GM12878 (cell line): ENCODE data around the gene COL13A1.

ENCODE experiments used
- BCLAF1 ChIP-seq: fragments of 450-650 bp; IDR thresholded peaks from 2 replicates; pipeline ENCODE4 v1.6.1; 2017; ENCODE audit warnings: antibody characterized with exemption, mild to moderate bottlenecking, moderate library complexity
- CREB1 ChIP-seq: IDR thresholded peaks from 2 replicates; pipeline ENCODE4 v1.6.1; 2012; ENCODE audit warnings: low read depth, mild to moderate bottlenecking, inconsistent platforms
- CTCF ChIP-seq, 3 experiments: IDR thresholded peaks in 2 of 3; conservative IDR thresholded peaks in 1 of 3; 2 replicates each; pipeline ENCODE4 v1.5.1; 2011; ENCODE audit warnings: low read depth in 3 of 3, low read length in 3 of 3, mild to moderate bottlenecking in 3 of 3, control low read depth in 2 of 3, moderate library complexity in 2 of 3, inconsistent platforms in 1 of 3, mixed read lengths in 1 of 3; ENCODE audit not compliant: control insufficient read depth in 2 of 3, insufficient read depth in 1 of 3; ENCODE audit errors: extremely low read depth in 1 of 3
- ESRRA ChIP-seq: IDR thresholded peaks from 2 replicates; pipeline ENCODE4 v1.6.1; 2012; ENCODE audit warnings: mild to moderate bottlenecking, low read length, improper control_type of control experiment
- EZH2 ChIP-seq: IDR thresholded peaks from 2 replicates; pipeline ENCODE4 v1.6.1; 2012; ENCODE audit warnings: low read depth, mild to moderate bottlenecking, control low read depth, inconsistent platforms, low read length, borderline replicate concordance; ENCODE audit not compliant: control insufficient read depth
- JUND ChIP-seq: IDR thresholded peaks from 2 replicates; pipeline ENCODE4 v1.6.1; 2012; ENCODE audit warnings: low read depth, mild to moderate bottlenecking, low read length, improper control_type of control experiment, moderate library complexity
- RCOR1 ChIP-seq: conservative IDR thresholded peaks from 2 replicates; pipeline ENCODE4 v1.6.1; 2012; ENCODE audit warnings: low read depth, low read length, improper control_type of control experiment
- RFX5 ChIP-seq: IDR thresholded peaks from 2 replicates; pipeline ENCODE4 v1.6.1; 2011; ENCODE audit warnings: low read depth, low read length, improper control_type of control experiment
- STAT1 ChIP-seq: fragments of 450-650 bp; conservative IDR thresholded peaks from 2 replicates; pipeline ENCODE4 v1.6.1; 2014; ENCODE audit warnings: antibody characterized with exemption, mild to moderate bottlenecking
- TF ChIP-seq, protein P1 (sequence below): fragments of 450-650 bp; IDR thresholded peaks from 2 replicates; pipeline ENCODE4 v1.6.1; 2017; ENCODE audit warnings: borderline replicate concordance
- TF ChIP-seq, protein P2 (sequence below): IDR thresholded peaks from 2 replicates; pipeline ENCODE4 v1.6.1; 2011; ENCODE audit warnings: borderline replicate concordance, low read depth, mild to moderate bottlenecking, moderate library complexity, mixed read lengths, low read length; ENCODE audit not compliant: insufficient read depth; ENCODE audit errors: extremely low read length
- TF ChIP-seq, protein P3 (sequence below): IDR thresholded peaks from 2 replicates; pipeline ENCODE4 v1.6.1; 2011; ENCODE audit warnings: mild to moderate bottlenecking, low read depth, low read length, moderate library complexity; ENCODE audit not compliant: insufficient replicate concordance

DNA sequence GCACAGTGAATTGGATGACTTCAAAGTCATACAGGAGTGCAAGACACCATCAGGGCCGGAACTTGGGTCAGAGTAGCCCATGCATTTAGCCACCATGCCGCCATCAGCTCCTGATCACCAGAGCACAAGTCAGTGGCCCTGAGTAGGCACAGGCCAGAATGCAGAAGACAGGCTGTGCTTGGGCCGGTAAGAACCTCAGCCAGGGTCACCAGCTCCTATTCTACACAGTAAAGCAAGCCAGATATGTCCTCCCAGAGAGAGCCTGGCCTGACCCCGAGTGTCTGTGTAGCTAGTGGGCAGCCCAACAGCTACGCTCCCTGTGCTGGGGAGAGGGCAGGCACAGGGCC, 44.5 kb upstream of the COL13A1 start:
- TF ChIP-seq, protein P1, sequence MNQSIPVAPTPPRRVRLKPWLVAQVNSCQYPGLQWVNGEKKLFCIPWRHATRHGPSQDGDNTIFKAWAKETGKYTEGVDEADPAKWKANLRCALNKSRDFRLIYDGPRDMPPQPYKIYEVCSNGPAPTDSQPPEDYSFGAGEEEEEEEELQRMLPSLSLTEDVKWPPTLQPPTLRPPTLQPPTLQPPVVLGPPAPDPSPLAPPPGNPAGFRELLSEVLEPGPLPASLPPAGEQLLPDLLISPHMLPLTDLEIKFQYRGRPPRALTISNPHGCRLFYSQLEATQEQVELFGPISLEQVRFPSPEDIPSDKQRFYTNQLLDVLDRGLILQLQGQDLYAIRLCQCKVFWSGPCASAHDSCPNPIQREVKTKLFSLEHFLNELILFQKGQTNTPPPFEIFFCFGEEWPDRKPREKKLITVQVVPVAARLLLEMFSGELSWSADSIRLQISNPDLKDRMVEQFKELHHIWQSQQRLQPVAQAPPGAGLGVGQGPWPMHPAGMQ: no peak
- TF ChIP-seq JUND (no peak), CREB1 (no peak), STAT1 (no peak), EZH2 (no peak), BCLAF1 (no peak), CTCF (IDR thresholded peaks at IDR 0.05 in 2 of 3, conservative IDR thresholded peaks at IDR 0.05 in 1 of 3; ENCODE audit: control insufficient read depth in 2 of 3, extremely low read depth in 1 of 3, insufficient read depth in 1 of 3, low read depth in 3 of 3, low read length in 3 of 3) (no peak), RCOR1 (no peak), RFX5 (no peak), ESRRA (no peak)
- TF ChIP-seq, protein P2, sequence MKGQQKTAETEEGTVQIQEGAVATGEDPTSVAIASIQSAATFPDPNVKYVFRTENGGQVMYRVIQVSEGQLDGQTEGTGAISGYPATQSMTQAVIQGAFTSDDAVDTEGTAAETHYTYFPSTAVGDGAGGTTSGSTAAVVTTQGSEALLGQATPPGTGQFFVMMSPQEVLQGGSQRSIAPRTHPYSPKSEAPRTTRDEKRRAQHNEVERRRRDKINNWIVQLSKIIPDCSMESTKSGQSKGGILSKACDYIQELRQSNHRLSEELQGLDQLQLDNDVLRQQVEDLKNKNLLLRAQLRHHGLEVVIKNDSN: no peak
- TF ChIP-seq, protein P3, sequence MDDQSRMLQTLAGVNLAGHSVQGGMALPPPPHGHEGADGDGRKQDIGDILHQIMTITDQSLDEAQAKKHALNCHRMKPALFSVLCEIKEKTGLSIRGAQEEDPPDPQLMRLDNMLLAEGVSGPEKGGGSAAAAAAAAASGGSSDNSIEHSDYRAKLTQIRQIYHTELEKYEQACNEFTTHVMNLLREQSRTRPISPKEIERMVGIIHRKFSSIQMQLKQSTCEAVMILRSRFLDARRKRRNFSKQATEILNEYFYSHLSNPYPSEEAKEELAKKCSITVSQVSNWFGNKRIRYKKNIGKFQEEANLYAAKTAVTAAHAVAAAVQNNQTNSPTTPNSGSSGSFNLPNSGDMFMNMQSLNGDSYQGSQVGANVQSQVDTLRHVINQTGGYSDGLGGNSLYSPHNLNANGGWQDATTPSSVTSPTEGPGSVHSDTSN: no peak
